Measurements from ENCODE around the gene SKAP1. TPM values are rescaled to one million over a fixed set of nuclear protein-coding genes. Genes with fewer than 3 reads are reported as not detected.
"Not testable (repeated sequence)": the region's sequence is repeated elsewhere in the genome, so short reads cannot be mapped to it uniquely, and the experiment has no call there.

The SKAP1 gene
- total and polyA plus RNA-seq, 5 donors from 2014 or later, result 196 to 554 (median 373) TPM

- H3K4me1 Mint-ChIP-seq, result peaks cover 17 to 48% (median 35%) of the 10 kb centered on the region in 4 donors
- Histone ChIP-seq H3K4me3 (ENCODE audit: low read depth, low read length) (no peak overlapping the region), H3K9me3 (ENCODE audit: control insufficient read depth in 2 of 2, low read length in 2 of 2) (no peaks in the 10 kb centered on the region), H3K27ac (ENCODE audit: insufficient read depth, low read length, poor library complexity, severe bottlenecking) (peak overlapping the region; percentile 2), H3K27me3 (ENCODE audit: control insufficient read depth, insufficient read depth, low read length) (no peaks in the 10 kb centered on the region), H3K36me3 (ENCODE audit: control insufficient read depth, insufficient read depth, low read length) (peaks cover 65% of the 10 kb centered on the region), H3K4me1 (ENCODE audit: control insufficient read depth, insufficient read depth, low read length, poor library complexity, severe bottlenecking) (peaks cover 35% of the 10 kb centered on the region)
- DNase-seq, result no peak
- no peak overlapping the region for H3K27ac Mint-ChIP-seq
- H3K36me3 Mint-ChIP-seq, result peaks cover 13% of the 10 kb centered on the region
- no peak overlapping the region for H3K4me3 Mint-ChIP-seq
- no peaks in the 10 kb centered on the region for H3K9me3 Mint-ChIP-seq
- no peaks in the 10 kb centered on the region for H3K27me3 Mint-ChIP-seq
- ATAC-seq (ENCODE audit: low read depth in 2 of 2), result no peak
Observed at GRCh38 chr17:48376682-48377325, 53.2 kb downstream of the SKAP1 start.

GRCh38 chr17:48375356-48375755 is 54.7 kb downstream of the SKAP1 start:
- Histone ChIP-seq H3K27me3 (ENCODE audit: control insufficient read depth, insufficient read depth, low read length) (no peaks in the 10 kb centered on the region), H3K27ac (ENCODE audit: insufficient read depth, low read length, poor library complexity, severe bottlenecking) (no peak overlapping the region), H3K9me3 (ENCODE audit: control insufficient read depth in 2 of 2, low read length in 2 of 2) (no peaks in the 10 kb centered on the region), H3K4me3 (ENCODE audit: low read depth, low read length) (no peak overlapping the region), H3K36me3 (ENCODE audit: control insufficient read depth, insufficient read depth, low read length) (peaks cover 52% of the 10 kb centered on the region), H3K4me1 (ENCODE audit: control insufficient read depth, insufficient read depth, low read length, poor library complexity, severe bottlenecking) (peaks cover 35% of the 10 kb centered on the region)
- H3K27ac Mint-ChIP-seq, result no peak overlapping the region
- no peak overlapping the region for H3K4me3 Mint-ChIP-seq
- no peak for ATAC-seq (ENCODE audit: low read depth in 2 of 2)
- no peaks in the 10 kb centered on the region for H3K27me3 Mint-ChIP-seq
- peaks cover 11 to 48% (median 38%) of the 10 kb centered on the region in 4 donors for H3K4me1 Mint-ChIP-seq
- peaks cover 12% of the 10 kb centered on the region for H3K36me3 Mint-ChIP-seq
- no peak for DNase-seq
- H3K9me3 Mint-ChIP-seq, result no peaks in the 10 kb centered on the region

GRCh38 chr17:48374650-48375230 is 55.3 kb downstream of the SKAP1 start:
- DNase-seq (peak in 2 of 3 donors; percentile 20 to 42), ATAC-seq (ENCODE audit: low read depth in 2 of 2) (peak in 1 of 2 donors; percentile 52)
- Histone ChIP-seq H3K27ac (ENCODE audit: insufficient read depth, low read length, poor library complexity, severe bottlenecking) (no peak overlapping the region), H3K9me3 (ENCODE audit: control insufficient read depth in 2 of 2, low read length in 2 of 2) (no peaks in the 10 kb centered on the region), H3K4me3 (ENCODE audit: low read depth, low read length) (no peak overlapping the region), H3K36me3 (ENCODE audit: control insufficient read depth, insufficient read depth, low read length) (peaks cover 50% of the 10 kb centered on the region), H3K4me1 (ENCODE audit: control insufficient read depth, insufficient read depth, low read length, poor library complexity, severe bottlenecking) (peaks cover 33% of the 10 kb centered on the region), H3K27me3 (ENCODE audit: control insufficient read depth, insufficient read depth, low read length) (no peaks in the 10 kb centered on the region)
- no peaks in the 10 kb centered on the region for H3K27me3 Mint-ChIP-seq
- H3K4me1 Mint-ChIP-seq, result peaks cover 15 to 48% (median 39%) of the 10 kb centered on the region in 4 donors
- H3K4me3 Mint-ChIP-seq, result no peak overlapping the region
- peak overlapping the region in 1 of 3 donors; percentile 33 for H3K27ac Mint-ChIP-seq
- peaks cover 12% of the 10 kb centered on the region for H3K36me3 Mint-ChIP-seq
- H3K9me3 Mint-ChIP-seq, result no peaks in the 10 kb centered on the region

GRCh38 chr17:48373883-48374282 is 56.1 kb downstream of the SKAP1 start:
- no peak overlapping the region for H3K4me3 ChIP-seq (ENCODE audit: low read depth, low read length)
- H3K9me3 ChIP-seq (ENCODE audit: control insufficient read depth in 2 of 2, low read length in 2 of 2), result no peaks in the 10 kb centered on the region
- Mint-ChIP-seq H3K4me1 (peaks cover 18 to 47% (median 40%) of the 10 kb centered on the region in 4 donors), H3K9me3 (no peaks in the 10 kb centered on the region), H3K36me3 (peaks cover 12% of the 10 kb centered on the region), H3K27me3 (no peaks in the 10 kb centered on the region), H3K4me3 (no peak overlapping the region), H3K27ac (peak overlapping the region in 1 of 3 donors; percentile 94)
- H3K27ac ChIP-seq (ENCODE audit: insufficient read depth, low read length, poor library complexity, severe bottlenecking), result no peak overlapping the region
- DNase-seq, result no peak
- peaks cover 30% of the 10 kb centered on the region for H3K4me1 ChIP-seq (ENCODE audit: control insufficient read depth, insufficient read depth, low read length, poor library complexity, severe bottlenecking)
- H3K27me3 ChIP-seq (ENCODE audit: control insufficient read depth, insufficient read depth, low read length), result no peaks in the 10 kb centered on the region
- no peak for ATAC-seq (ENCODE audit: low read depth in 2 of 2)
- peaks cover 49% of the 10 kb centered on the region for H3K36me3 ChIP-seq (ENCODE audit: control insufficient read depth, insufficient read depth, low read length)

GRCh38 chr17:48373130-48373830 is 56.7 kb downstream of the SKAP1 start:
- peak overlapping the region in 2 of 3 donors; percentile 38 to 94 for H3K27ac Mint-ChIP-seq
- no peak for ATAC-seq (ENCODE audit: low read depth in 2 of 2)

GRCh38 chr17:48368967-48369366 is 61.0 kb downstream of the SKAP1 start:
- H3K4me3 Mint-ChIP-seq; DNase-seq; H3K27me3 Mint-ChIP-seq; H3K9me3 Mint-ChIP-seq; H3K4me3 ChIP-seq (ENCODE audit: low read depth, low read length); H3K9me3 ChIP-seq (ENCODE audit: control insufficient read depth in 2 of 2, low read length in 2 of 2); H3K27me3 ChIP-seq (ENCODE audit: control insufficient read depth, insufficient read depth, low read length); ATAC-seq (ENCODE audit: low read depth in 2 of 2): not testable (repeated sequence)
- Histone ChIP-seq H3K27ac (ENCODE audit: insufficient read depth, low read length, poor library complexity, severe bottlenecking) (peak overlapping the region; percentile 23), H3K4me1 (ENCODE audit: control insufficient read depth, insufficient read depth, low read length, poor library complexity, severe bottlenecking) (peaks cover 19% of the 10 kb centered on the region), H3K36me3 (ENCODE audit: control insufficient read depth, insufficient read depth, low read length) (peaks cover 51% of the 10 kb centered on the region)
- H3K4me1 Mint-ChIP-seq, result peaks cover 39 to 73% (median 57%) of the 10 kb centered on the region in 4 donors
- H3K36me3 Mint-ChIP-seq, result peaks cover 25% of the 10 kb centered on the region
- peak overlapping the region in 1 of 3 donors; percentile 31 for H3K27ac Mint-ChIP-seq

More at GRCh38 chr17:48373130-48373830, 56.7 kb downstream of the SKAP1 start:
- Histone ChIP-seq H3K27me3 (ENCODE audit: control insufficient read depth, insufficient read depth, low read length) (no peaks in the 10 kb centered on the region), H3K9me3 (ENCODE audit: control insufficient read depth in 2 of 2, low read length in 2 of 2) (no peaks in the 10 kb centered on the region), H3K36me3 (ENCODE audit: control insufficient read depth, insufficient read depth, low read length) (peaks cover 51% of the 10 kb centered on the region), H3K27ac (ENCODE audit: insufficient read depth, low read length, poor library complexity, severe bottlenecking) (no peak overlapping the region), H3K4me1 (ENCODE audit: control insufficient read depth, insufficient read depth, low read length, poor library complexity, severe bottlenecking) (peaks cover 27% of the 10 kb centered on the region), H3K4me3 (ENCODE audit: low read depth, low read length) (no peak overlapping the region)
- H3K9me3 Mint-ChIP-seq, result no peaks in the 10 kb centered on the region
- H3K4me3 Mint-ChIP-seq, result peak overlapping the region in 2 of 4 donors; percentile 10 to 35
- DNase-seq, result no peak
- peaks cover 14% of the 10 kb centered on the region for H3K36me3 Mint-ChIP-seq
- H3K27me3 Mint-ChIP-seq, result no peaks in the 10 kb centered on the region
- peaks cover 20 to 53% (median 43%) of the 10 kb centered on the region in 4 donors for H3K4me1 Mint-ChIP-seq

GRCh38 chr17:48368352-48368908 is 61.6 kb downstream of the SKAP1 start:
- H3K9me3 Mint-ChIP-seq, result no peaks in the 10 kb centered on the region
- peaks cover 35 to 71% (median 53%) of the 10 kb centered on the region in 4 donors for H3K4me1 Mint-ChIP-seq
- no peaks in the 10 kb centered on the region for H3K27me3 Mint-ChIP-seq
- peaks cover 51% of the 10 kb centered on the region for H3K36me3 ChIP-seq (ENCODE audit: control insufficient read depth, insufficient read depth, low read length)
- no peak for ATAC-seq (ENCODE audit: low read depth in 2 of 2)
- H3K27ac Mint-ChIP-seq, result peak overlapping the region in 1 of 3 donors; percentile 31
- no peak overlapping the region for H3K4me3 Mint-ChIP-seq
- no peaks in the 10 kb centered on the region for H3K9me3 ChIP-seq (ENCODE audit: control insufficient read depth in 2 of 2, low read length in 2 of 2)
- no peak overlapping the region for H3K4me3 ChIP-seq (ENCODE audit: low read depth, low read length)
- H3K4me1 ChIP-seq (ENCODE audit: control insufficient read depth, insufficient read depth, low read length, poor library complexity, severe bottlenecking), result peaks cover 15% of the 10 kb centered on the region
- no peak overlapping the region for H3K27ac ChIP-seq (ENCODE audit: insufficient read depth, low read length, poor library complexity, severe bottlenecking)
- no peak for DNase-seq
- no peaks in the 10 kb centered on the region for H3K27me3 ChIP-seq (ENCODE audit: control insufficient read depth, insufficient read depth, low read length)
- H3K36me3 Mint-ChIP-seq, result peaks cover 25% of the 10 kb centered on the region

Measured in CD4-positive, CD25-positive, alpha-beta regulatory T cell (primary cell).